ENCODE measurements around the gene LRMDA.
A peak's percentile ranks its signal among the peaks of the same experiment; 100 is the strongest.

LRMDA gene

DNA sequence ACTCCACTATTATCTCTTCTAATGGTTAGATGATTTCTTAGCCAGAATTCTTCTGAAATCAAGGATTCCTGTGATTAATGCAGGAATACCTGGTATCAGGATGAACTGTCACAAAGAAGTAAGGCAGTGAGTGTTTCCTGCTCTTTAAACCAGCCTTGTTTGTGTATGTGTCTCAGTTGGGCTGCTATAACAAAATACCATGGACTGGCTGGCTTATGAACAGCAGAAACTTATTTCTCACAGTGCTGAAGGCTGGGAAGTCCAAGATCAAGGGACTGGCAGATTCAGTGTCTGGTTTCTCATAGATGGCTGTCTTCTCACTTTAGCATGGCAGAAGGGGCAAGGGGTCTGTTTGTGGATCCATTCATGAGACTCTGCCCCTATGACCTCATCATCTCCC is 42.7 kb downstream of the LRMDA start:
- DNase-seq (ENCODE audit: low read depth, low spot score) = no peak

DNA sequence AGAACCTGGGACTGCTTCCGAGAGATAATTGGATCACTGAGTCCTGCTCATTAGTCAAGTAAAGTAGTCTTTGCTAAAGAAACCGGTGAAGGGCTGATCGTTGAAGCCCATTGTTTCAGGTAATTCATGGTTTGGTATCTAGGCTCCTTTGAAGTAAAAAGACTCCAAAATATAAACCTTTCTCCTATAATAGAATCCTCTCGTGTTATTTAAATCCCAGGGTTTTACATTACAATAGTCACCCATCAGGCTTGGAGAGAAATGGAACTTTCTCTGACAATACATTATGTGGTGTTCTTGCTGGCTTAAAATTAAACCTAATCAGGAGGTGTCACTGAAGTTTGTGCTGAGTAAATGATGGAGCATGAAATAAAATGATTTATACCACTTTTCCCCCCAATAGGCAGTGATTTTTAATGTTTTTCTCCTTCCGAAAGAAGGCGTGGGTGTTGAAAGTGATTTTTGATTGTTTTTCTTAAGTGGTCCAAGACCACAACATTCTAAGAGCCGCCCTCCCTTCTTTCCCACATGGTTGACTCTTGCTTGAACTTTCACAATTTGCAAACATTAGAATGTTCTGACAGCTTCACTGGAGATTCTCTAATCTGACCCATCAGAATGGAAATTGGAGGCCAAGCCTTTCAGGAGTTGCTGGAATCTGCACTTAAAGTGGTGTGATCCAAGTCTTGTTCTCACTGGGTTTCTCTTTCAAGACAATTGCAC is 44.2 kb downstream of the LRMDA start:
- DNase-seq (ENCODE audit: low read depth, low spot score) = no peak

DNA sequence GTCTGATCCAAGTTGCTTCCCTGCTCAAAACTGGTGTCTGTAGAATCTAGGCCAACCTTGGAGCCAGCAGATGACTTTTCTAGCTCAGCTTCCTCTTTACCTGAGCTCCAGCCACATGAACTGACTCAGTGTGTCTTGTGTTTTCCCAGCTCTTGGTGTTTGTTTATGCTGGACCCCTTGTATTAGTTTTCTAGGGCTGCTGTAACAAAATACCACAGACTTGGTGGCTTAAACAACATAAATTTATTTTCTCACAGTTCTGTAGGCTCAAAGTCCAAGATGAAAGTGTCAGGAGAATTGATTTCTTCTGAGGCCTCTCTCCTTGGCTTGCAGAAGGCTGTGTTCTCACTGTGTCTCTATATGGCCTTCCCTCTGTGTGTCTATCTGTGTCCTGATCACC is 45.1 kb downstream of the LRMDA start:
- no peak for DNase-seq (ENCODE audit: low read depth, low spot score)

DNA sequence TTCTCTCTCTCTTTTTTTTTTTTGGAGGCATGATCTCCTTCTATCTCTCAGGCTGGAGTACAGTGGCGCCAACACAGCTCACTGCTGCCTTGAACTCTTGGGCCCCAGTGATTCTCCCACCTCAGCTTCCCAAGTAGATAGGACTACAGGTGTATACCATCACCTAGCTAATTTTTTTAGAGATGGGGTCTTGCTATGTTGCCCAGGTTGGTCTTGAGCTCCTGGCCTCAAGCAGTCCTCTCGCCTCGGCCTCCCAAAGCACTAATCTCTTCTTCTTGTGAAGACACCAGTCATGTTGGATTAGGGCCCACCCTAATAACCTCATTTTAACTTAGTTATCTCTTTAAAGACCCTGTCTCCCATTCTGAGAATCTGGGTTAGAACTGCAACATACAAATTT is 45.6 kb downstream of the LRMDA start:
- DNase-seq (ENCODE audit: low read depth, low spot score) = no peak

DNA sequence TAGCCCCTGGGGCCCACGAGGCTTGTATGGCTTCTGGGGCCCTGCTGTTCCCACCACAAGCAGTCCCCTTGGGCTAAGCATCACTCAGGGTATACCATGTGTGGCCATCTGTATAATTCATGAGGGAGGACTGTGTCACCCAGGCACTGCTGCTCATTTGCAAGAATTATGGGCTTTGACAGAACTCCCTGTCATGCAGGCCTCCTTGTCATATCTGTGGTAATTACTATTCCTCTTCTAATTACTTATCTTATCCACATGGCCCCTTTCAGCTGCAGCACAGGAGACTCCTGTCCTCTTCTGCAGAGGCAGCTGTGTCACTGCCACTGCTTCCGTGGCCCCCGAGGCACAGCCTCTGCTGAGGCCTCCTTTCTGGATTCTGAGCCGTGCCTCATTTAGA is 46.3 kb downstream of the LRMDA start:
- no peak for DNase-seq (ENCODE audit: low read depth, low spot score)

DNA sequence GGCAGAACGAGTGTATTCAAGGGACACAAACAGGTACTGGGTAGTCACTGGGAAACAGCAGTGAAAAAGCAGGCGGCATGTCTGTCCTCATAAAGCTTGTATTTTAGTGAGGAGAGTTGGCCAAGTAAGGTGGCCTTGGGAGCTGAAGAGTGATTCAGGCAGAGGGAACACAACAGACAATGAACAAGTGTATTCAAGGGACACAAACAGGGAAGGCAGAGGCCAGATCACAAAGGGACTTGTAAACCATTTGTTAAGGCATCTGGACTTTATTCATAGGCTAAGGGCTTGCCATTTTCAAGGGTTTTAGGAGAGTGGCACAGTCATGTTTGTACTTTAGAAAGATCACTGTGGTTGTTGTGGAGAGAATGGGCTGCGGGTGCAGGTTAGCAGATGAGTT is 49.0 kb downstream of the LRMDA start:
- DNase-seq (ENCODE audit: low read depth, low spot score) = no peak

DNA sequence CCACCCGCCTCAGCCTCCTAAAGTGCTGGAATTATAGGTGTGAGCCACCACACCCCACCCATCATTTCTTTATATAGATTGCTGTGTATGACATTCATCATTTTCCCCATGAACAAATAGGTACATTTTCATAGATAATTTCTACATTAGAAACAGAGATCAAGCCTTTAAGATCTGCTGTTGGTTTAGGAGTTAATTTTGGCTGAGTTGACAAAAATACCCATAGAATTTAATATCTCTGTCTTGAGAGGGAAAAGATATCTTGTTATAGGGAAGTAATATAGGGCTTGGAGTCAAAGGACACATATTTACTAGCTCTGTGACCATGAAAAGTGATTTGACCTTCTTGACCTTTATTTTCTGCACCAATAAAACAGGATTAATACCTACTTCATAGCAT is 51.8 kb downstream of the LRMDA start:
- DNase-seq (ENCODE audit: low read depth, low spot score) = no peak

DNA sequence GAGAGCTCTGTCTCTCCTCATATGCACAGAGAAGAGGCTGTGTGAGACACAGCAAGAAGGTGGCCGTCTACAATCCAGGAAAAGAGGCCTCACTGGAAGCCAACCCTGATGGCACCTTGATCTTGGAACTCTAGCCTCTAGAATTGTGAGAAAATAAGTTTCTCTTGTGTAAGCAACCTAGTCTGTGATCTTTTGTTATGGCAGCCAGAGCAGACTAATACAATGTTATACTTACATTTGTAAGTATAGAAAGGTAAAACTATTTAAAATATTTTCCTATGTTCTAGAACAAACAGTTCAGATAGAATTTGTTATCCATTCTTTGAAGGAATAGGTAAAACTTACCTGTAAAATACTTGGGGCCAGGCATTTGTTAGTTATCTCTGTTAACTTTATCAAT is 53.3 kb downstream of the LRMDA start:
- DNase-seq (ENCODE audit: low read depth, low spot score) = no peak

DNA sequence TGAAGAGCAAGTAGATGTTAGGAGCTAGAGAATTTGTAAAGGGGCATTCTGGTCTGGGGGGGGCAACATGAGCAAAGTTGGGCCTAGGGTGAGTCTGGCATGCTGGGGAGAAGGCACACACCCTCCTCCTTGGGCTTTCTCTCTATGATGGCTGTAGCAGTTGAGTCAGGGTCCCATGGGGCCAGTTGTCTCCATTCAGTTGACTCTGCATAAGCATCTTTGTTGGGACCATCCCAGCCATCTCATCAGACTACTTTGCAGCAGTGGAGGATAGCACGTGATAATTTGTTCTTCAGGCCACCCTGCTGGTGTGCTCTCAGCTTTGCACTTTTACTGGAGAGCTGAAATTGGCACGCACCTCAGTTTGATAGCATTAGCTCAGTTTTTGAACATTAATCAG is 55.2 kb downstream of the LRMDA start:
- no peak for DNase-seq (ENCODE audit: low read depth, low spot score)

DNA sequence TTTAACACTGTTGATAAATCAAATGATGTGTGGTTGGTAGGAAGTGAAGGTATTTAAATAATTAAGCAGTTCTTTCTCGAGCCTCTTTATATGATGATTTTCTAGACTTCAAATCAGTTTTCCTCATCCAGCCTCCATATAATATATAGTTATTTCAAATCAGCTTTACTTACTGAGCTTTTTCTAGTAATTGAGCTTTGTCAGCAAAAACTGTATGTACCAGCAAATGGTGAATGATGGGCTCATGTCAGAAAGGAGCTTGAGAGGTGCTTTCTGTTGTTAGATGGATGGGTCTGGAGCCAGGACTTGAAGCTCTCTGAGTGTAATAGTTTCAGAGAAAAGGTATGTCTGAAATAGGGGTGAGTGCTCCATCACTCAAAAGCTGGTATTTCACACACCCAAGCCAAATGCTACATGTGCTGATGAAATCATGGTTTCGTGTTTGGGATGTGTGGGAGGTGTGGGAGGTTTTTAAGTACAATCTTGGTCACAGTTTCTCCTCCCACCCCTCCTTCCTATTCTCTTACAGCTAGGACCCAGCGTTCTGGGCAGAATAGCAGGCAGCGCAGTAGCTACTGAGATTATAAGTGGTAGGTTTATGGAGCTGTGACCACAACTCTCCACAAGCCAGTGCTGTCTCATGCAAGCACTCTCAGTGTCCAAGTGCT is 55.8 kb downstream of the LRMDA start:
- no peak for DNase-seq (ENCODE audit: low read depth, low spot score)

DNA sequence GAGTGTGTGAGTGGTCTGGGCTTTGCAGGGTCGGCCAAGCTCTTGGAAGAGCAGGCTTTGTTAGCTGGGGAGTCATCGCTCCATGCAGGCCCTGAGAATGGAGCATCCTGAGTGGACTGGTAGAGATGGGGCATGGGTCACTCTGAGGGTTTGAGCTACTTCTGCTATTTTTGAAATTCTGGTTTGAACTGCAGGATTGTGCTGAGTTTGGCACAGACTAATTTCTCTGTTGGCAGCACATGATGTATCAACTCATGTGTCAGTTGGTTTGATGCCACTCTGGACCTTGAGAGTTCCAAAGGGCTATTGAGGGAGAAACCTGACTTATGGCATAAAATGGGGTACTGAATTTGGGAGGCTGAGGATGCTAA is 56.3 kb downstream of the LRMDA start:
- DNase-seq (ENCODE audit: low read depth, low spot score) = no peak

DNA sequence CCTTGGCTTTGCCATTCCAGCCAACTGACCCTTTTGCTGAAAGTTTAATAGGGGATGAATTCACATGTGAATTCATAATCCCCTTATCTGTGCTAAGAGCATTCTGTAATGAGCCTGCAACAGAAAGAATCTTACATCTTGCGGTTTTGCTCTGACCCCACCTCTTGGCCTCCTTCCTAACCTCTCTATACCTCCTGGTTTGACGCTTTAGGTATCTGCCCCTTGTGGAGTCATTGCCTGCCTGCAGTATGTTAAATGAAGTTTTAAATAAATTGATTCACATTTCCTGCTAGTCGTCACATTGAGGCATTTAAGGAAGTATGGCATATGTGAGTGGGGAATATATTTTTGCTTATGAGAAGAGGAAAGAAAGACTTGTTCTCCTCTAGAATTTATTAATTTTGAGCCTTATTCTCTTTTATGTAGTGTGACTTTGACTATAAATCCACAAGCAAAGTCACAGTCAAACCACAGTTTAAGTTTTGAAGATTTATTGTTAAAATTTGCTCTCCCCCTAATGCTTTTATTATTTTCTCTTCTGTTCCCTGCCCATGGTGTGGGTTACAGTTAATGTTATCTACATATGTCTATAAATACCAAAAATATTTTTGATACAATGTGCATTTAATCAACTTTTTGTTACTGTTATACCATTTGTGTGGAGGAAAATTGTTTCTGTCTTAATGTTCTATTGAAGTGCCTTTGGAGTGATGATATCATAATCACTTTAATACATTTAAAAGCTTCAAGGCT is 60.9 kb downstream of the LRMDA start:
- DNase-seq (ENCODE audit: low read depth, low spot score) = no peak

DNA sequence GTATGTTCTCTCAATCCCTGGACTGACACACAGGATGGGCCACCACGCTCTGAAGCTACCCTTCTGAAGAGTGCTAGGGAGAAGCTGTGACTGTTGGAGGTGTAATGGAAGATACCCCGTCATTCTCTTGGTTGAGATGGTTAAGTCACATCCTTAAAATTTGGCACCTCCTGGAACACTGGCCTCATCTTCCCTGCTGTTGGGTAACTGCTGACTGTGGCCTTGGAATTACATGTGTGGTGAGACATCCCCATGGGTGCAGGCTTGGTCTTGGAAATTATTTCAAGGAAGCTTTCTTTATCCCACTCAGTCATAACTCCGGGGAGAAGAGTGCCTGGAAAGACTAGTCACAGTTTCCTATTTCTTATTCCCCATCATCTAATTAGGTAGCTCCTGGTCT is 62.0 kb downstream of the LRMDA start:
- no peak for DNase-seq (ENCODE audit: low read depth, low spot score)

DNA sequence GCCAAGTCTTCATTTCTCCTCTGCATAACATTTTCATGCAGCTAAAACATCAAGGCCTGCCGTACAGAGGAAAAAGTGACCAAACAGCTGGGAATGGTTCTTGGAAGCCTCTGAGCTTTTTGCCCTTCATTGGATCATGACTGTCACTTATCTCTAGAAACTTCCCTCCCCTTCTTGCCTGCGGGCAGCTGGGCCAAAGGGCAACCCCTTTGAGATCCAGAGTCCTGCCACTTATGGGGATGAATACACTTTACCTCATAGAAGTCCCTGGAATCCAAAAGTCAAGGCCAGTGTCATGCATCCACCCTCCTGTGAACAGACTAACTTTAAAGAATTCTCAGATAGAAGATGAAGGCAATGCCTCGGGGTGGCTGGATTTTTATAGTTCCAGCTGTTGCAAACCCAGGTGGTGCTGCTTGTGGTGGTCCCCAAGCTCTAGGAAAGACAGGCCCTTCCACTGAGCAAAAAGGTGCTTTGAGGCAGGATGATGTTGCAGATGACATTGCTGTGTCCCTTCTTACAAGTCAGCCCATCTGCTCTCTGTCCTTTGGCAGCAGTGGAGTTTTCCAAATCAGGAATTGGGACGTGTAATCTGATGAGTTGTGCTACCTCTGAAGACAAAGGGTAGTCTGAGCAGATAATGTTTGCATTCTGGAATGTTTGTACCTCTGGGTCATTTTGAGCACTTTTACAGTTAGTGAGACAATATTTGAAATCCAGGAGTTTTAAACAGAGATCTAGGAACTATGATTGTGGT is 64.2 kb downstream of the LRMDA start:
- DNase-seq (ENCODE audit: low read depth, low spot score) = no peak

DNA sequence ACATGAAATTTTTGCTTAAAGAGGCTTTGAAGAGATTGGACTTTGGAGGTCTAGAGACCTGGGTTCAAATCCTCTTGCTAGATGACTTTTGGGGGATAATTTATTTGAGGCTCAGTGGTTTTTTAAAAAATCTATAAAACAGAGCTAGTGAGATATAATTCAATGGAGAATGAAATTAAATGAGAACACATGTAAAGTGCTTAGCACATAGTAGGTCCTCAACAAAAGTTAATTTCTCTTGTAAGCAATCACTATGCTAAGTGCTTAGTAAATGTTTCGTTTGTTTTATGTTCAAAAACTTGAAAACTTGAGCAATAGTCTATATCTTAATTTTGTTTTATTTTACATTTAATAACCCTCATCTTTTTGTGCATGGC is 64.8 kb downstream of the LRMDA start:
- no peak for DNase-seq (ENCODE audit: low read depth, low spot score)

DNA sequence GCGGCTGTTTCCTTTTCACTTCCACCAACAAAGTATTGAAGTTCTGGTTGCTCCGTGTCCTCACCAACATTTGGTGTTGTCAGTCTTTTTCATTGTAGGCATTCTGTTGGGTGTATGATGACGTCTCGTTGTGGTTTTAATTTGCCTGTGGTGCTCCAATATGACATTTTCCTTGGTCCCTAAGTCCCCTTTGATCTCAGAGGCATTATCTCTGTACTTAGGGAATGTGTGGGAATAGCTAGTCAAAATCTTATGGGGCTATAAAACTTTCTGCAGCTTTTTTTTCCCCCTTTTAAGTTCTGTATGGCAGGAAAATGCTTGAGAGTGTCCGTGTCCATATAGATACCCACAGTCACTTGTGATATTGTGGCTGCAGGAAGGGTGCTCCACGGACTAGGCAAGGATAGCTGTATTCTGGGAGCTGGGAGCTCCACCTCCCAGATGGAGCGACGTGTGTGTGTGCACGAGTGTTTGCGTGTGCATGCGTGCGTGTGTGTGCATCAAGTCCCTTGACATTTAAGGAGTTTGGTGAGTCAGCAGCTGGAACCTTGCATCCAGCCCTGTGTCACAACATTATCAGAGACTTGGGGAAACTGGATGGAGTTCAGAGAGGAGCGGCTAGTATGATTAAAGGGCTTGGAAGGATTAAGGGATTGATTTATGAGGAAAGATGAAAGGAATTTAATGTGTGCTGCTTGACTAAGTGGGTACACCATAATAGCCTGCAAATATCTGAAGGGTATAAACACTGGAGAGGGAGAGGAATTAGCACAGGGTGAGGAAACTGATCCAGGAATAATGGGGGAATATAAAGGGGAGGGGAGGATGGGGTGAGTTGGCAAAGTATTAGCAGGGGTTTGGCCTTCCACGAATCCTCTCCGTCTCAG is 66.8 kb downstream of the LRMDA start:
- DNase-seq (ENCODE audit: low read depth, low spot score) = peak; percentile 30

DNA sequence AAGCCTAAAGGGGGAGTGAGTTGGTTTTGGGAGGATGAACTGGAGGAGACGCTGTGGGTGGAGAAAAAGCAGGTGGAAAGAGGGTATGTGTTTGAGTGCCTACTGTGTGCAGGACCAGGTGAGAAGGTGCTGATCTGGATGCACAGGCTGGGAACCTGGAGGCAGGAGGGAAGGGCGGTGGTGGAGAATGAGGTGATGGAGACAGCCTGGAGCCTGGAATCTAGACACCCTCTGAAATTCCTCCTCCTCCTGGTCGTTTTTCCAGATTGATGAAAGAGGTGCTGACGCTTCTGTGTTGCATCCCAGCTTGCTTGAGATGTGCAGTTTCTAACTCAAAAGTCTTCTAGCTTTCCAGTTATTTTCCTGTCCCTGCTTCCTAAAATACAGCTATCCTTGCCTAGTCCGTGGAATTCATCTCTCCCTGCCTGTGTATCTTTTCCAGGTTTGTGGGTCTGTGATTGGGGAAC is 67.5 kb downstream of the LRMDA start:
- no peak for DNase-seq (ENCODE audit: low read depth, low spot score)

DNA sequence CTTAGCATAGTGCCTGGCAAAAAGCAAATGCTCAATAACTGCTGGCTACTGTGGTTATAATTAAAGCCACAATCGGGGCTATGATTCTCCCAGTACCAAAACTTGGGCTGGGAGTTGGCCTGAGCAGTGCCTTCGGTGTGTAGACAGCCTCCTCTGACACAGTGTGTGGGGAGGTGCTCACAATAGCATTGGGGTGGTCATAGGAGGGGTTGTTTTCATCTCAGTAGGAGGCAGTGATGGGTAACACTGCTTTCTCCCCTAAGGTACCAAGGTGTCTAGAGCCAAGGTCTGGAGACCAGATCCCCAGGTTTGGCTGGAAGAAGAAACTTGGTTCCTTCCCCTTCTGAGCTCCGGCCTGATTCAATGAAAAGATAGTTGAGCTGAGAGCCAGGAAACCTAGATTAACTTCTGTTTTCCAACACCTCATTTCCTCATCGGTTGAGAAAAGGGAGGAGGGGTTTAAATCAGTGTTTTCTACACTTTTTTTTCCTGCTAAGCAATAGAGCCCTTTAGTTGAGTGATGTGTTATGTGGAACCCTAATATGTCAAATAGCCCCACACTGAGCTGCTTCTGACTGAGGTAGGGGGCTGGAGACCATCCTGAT is 68.2 kb downstream of the LRMDA start:
- DNase-seq (ENCODE audit: low read depth, low spot score) = no peak

DNA sequence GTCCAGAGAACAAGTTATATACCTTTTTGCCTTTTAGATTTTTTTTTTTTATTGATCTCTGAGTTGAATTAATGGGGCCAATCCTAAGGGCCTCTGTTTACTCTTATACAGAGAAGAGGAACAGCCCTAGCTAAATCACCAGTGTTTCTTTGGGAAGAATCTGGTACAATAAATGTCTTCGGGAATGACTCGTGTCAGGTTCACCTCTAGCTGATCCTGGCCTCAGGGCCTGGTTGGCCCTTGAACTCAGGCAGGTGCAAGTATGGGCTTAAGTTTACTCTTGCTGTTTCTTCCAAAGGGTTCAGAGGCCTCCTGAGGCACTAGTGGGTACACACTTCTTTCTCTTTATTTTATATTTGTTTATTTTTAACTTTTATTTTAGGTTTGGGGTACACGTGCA is 71.0 kb downstream of the LRMDA start:
- DNase-seq (ENCODE audit: low read depth, low spot score) = no peak

DNA sequence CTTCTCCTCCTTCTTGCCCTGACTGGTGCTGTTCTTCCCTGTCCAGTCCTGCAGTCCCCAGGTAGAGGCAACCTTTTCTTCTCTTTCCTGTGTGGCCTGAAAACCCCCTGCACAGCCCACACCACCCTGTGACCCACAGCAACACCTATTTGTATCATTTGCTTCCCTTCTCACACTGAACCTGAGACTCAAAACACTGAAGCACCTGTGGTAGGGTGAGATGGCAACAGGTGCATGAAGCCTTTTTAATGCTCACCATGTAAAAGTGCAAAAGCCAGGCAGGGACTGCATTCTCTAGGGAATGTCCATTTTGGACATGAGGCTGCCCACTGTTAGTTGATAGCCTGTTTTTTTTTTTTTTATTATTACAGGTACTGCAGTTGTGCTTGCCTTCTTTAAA is 71.4 kb downstream of the LRMDA start:
- no peak for DNase-seq (ENCODE audit: low read depth, low spot score)

DNA sequence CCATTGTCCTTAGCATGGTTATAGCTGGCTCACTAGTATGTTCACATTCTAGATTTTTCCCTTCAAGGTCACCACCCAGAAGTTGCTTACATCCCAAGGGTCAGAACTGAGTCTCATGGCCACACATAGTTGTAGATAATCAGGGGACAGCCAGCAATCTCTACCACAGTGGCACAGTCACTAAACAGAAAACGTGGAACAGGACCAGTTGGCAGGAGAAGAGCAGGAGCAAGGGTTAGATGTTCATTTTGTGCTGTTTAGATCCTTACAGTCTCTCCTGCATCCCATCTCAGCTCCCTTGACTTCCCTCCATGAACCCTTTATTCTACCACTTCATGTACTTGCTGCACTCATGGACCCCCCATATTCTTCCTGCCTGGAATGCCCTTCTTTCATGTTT is 73.9 kb downstream of the LRMDA start:
- no peak for DNase-seq (ENCODE audit: low read depth, low spot score)
